GM18870 (cell line): ENCODE measurements around the gene GNGT1.
A peak's percentile ranks its signal among the peaks of the same experiment; 100 is the strongest.

Experiments
- ATAC-seq: cut with Tn5 transposase; IDR thresholded peaks from one replicate; pipeline ENCODE4 v1.9.1; 2021; ENCODE audit warnings: moderate library complexity; ENCODE audit not compliant: unreplicated experiment

Gene GNGT1

DNA sequence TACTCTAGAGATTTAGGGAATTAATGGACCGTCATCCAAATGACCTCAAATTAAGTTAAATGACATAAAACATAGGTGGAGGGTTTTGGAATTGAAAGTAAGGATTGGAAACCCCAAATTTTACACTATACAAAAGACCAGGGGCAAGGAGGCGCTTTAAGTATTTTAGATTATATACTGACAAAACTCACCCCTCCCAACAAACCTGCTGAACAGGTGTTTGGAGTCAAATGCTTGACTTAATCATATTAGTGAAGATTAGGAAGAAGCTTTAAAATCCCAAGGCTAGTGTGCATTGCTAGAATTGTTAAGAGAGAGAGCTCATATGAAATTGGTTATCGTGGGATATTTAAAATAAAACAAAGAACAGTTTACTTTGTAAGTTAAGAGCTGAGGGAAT lies at the start of gene GNGT1:
Gene GNGT1 (plus strand): TSS at position 301 of the 400 bp plus-strand sequence. CDS start 180 bp downstream, outside the sequence.
- no peak for ATAC-seq

- ATAC-seq: no peak
These were observed 47.5 kb upstream of the GNGT1 start for GRCh38 chr7:93858857-93859256.

- ATAC-seq: no peak
These were observed 46.1 kb upstream of the GNGT1 start for GRCh38 chr7:93860261-93860660.

GRCh38 chr7:93861325-93861949 lies 44.9 kb upstream of the GNGT1 start:
- ATAC-seq: no peak

DNA sequence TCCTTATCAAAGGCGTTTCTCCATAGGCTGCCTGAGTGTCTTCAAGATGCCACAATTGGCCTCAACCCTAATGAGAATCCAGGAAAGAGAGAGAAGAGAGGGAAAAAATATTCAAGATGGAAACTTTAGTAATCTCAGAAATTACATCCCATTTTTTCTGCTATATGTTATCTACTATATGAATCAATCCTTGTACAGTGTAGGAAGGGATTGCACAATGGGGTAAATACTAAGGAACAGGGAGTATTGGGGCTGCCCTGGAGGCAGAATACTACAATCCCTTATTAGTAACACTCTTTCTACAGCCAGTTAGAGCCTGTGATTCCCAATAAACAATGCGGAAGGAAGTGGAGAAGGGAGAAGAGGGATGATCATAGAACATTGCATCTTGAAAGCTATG lies 43.7 kb upstream of the GNGT1 start:
- ATAC-seq: no peak

DNA sequence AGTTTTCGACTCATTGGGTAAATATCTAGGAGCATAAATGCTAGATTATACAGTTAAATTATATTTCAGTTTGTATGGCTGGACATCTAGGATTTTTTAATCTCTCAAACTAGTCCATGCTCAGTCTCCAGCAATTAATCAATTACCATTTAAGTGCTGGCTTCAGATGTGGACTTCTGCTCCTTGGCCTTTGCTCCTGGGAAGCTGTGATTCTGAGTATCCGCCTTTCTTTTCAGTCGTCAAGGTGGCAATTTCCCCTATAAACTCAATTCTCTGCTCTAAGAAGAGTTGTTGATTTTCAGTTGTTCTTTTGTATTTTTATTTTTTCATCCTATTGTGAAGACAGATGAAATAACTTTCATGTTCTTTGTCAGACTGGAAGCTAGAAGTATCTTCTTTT lies 39.5 kb upstream of the GNGT1 start:
- ATAC-seq: no peak

DNA sequence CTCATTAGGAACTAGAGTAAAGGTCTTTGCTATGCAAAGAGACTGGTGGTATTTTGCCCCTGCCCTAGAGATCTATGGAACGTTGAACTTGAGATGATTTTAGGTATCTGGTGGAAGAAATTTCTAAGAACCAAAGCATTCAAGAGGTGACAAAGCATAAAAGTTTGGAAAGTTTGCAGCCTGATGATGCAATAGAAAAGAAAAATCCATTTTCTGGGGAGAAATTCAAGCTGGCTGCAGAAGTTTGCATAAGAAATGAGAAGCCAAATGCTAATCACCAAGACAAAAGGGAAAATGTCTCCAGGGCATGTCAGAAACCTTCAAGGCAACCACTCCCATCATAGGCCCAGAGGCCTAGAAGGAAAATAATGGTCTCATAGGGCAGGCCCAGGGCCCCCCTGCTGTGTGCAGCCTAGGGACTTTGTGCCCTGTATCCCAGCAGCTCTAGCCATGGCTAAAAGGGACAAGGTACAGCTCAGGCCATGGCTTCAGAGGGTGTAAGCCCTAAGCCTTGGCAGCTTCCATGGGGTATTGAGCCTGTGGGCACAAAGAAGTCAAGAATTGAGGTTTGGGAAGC lies 32.3 kb upstream of the GNGT1 start:
- no peak for ATAC-seq

GRCh38 chr7:93877742-93878141 lies 28.6 kb upstream of the GNGT1 start:
- no peak for ATAC-seq

GRCh38 chr7:93879356-93879755 lies 27.0 kb upstream of the GNGT1 start:
- no peak for ATAC-seq

GRCh38 chr7:93882468-93882867 lies 23.9 kb upstream of the GNGT1 start:
- ATAC-seq: no peak

- ATAC-seq: no peak
These were observed 23.1 kb upstream of the GNGT1 start for GRCh38 chr7:93883078-93883916.

GRCh38 chr7:93883917-93884345 lies 22.4 kb upstream of the GNGT1 start:
- ATAC-seq: no peak

GRCh38 chr7:93884541-93884940 lies 21.8 kb upstream of the GNGT1 start:
- ATAC-seq: no peak

GRCh38 chr7:93889261-93889660 lies 17.1 kb upstream of the GNGT1 start:
- no peak for ATAC-seq

DNA sequence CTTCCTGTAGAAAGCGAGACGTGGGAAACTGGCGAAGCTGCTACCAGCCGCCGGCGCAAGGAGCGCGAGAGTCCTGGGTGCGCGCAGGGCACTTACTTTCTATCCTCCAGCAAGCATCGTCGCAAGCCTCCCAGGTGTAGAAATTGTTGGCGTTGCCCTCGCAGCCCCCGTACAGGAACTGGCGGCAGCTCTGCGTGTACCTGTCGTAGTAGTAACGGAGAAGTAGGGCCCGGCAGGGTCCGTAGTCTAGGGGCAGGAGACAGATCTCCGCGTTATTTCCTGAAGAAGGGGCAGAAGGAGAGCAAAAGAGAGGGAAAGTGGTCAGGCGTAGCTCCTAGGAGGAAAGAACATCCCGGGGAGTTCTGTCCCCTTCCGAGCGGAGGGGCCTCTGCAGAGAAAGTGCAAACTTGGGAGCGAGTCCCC lies 16.3 kb upstream of the GNGT1 start:
- peak; percentile 44 for ATAC-seq

- peak; percentile 29 for ATAC-seq
These were observed 15.8 kb upstream of the GNGT1 start, which contains the start of gene TFPI2 for GRCh38 chr7:93890464-93891068. TSS of gene TFPI2 (minus strand) at chr7:93890753. CDS start at chr7:93890678, 75 bp downstream.

DNA sequence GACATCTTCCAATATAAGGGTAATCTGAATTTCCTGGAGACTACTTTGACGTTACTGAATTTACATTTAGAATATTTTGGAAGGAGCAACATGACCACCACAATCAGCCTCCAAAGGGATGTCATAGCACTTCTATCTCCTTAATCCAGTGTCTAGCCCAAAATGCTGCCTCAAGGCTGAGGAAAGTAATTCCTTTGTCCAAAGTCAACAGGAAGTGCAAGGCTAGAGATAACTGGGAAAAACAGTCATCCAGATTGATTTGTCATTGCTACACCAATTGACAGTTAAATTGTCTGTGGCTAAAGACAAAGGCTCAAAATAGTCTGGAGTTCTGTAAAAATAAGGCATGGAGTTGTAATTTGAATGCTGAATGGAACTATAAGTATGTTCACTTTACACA lies 11.9 kb upstream of the GNGT1 start:
- ATAC-seq: no peak

DNA sequence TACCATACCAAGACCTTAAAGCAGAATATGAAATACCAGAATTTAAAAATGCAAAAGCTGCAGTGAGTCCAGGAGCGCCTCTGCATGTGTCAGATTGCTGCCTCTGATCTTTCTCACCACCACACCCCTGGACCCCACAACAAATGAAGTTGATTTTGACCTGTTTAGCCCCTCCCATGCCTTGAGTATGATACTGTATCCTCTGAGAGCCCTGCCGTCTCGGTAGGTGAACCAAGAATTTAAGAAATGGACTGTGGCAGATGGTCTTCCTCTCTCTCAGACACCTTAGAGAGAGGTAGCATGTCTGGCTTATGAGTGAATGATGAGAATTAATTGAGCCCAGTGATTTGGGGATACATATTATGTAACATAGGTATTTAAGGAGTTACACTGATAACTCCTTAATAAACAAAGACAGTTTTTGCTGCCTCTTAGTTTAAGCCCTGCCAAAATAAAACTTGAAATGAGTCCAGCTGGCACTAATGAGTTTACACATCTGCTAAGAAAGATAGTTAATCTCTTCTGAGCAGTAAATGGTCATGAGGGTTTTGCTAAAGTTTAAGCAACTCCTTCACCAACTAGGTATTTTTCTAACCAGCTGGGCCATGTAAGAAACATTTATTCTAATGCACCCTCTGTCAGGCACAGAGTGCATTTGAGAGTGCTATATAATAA lies 11.3 kb upstream of the GNGT1 start:
- no peak for ATAC-seq

DNA sequence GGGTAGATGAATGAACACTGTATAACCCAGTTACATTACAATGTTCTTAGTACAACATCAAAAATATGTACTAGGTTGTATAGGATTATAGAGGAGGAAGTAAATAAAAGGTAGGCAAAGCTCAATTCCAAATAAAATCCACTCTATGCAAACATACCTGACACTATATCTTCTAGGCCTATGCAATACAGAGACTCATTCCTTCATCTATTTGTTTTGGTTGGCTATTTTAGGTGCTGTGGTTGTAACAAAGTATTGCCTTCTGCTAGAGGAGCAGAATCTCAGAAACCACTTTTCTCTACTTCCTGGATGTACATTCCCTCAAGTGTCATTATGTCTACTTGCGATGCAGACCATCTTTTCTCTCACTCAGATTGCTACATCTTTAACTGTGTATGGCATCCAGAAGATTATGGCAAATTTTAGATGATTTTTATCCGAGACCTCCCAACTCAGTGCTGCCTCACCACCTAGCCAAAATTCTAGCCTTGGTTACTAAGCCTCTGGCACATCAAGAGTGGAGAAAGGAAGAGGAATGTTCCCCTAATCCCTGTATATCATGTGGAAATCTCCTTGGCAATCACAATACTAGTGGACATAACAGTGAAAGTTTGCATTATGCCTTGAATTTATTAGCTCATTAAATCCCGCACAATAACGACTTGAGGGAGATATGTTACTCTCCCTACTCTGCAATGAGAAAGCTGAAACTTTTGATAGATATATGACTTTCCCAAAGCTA lies 10.3 kb upstream of the GNGT1 start:
- ATAC-seq: no peak

DNA sequence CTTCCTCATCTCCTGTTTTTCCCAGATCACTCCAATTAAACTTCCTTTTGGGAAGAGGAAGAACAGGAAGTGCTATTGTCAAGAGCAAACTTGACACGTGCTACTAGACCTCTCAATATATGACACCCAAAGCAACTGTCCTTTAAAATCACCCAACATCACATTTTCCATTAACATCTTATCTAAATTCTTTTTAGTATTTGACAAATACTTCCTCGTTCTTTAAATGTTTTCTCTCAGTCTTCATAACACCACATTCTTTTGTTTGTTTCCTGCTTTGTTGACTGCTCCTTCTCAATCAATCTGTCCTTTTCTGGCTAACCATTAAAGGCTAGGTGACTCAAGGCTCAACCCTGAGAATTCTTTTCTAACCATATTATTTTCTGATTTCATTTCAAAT lies 8.7 kb upstream of the GNGT1 start:
- ATAC-seq: no peak
